Measurements from ENCODE around the gene RAE1. TPM values are rescaled to one million over a fixed set of nuclear protein-coding genes. Genes with fewer than 3 reads are reported as not detected.

RAE1 gene
- total RNA-seq, 1 experiment from 2014 or later = 53.1 TPM

GRCh38 chr20:57329608-57330221 is 21.3 kb upstream of the RAE1 start, which contains the start of gene SPO11:
Gene SPO11 (plus strand): TSS chr20:57329803. CDS start chr20:57329868, 65 bp downstream.
- no peak within 1 kb of the TSS for H3K27ac ChIP-seq (ENCODE audit: insufficient read length, low read depth, low read length)
- no peak within 1 kb of the TSS for H3K4me3 Mint-ChIP-seq
- peaks cover 22% of the 10 kb centered on the region for H3K27me3 Mint-ChIP-seq (ENCODE audit: low read depth)
- no peak within 1 kb of the TSS for H2BK20ac ChIP-seq (ENCODE audit: low read depth, low read length, poor library complexity, severe bottlenecking)
- H4K91ac ChIP-seq (ENCODE audit: insufficient read length, low read depth, low read length) = no peak within 1 kb of the TSS
- peaks cover 18 to 24% of the 10 kb centered on the region in 2 experiments for H3K4me1 Mint-ChIP-seq
- no peaks in the 10 kb centered on the region for H3K9me3 ChIP-seq (ENCODE audit: control insufficient read depth, low read depth, low read length)
- H3K23ac ChIP-seq (ENCODE audit: insufficient read length, low read depth, low read length) = no peak within 1 kb of the TSS
- H3K27ac Mint-ChIP-seq = no peak within 1 kb of the TSS
- H3K4me2 ChIP-seq (ENCODE audit: insufficient read depth, insufficient read length, low read length) = no peak within 1 kb of the TSS
- no peaks in the 10 kb centered on the region for H3K9me3 Mint-ChIP-seq
- H3K18ac ChIP-seq (ENCODE audit: insufficient read length, low read depth, low read length) = no peak within 1 kb of the TSS
- H3K4me1 ChIP-seq (ENCODE audit: insufficient read depth, low read length) = no peaks in the 10 kb centered on the region
- no peak within 1 kb of the TSS for H4K8ac ChIP-seq (replicated peaks; ENCODE audit: insufficient read length, low read depth, low read length)
- TF ChIP-seq CTCF (conservative IDR thresholded peaks at IDR 0.05) = peak; percentile 89
- no peak within 1 kb of the TSS for H2AK5ac ChIP-seq (ENCODE audit: insufficient read length, low read length)
- no peaks in the 10 kb centered on the region for H3K23me2 ChIP-seq (ENCODE audit: insufficient read length, low read depth, low read length, poor library complexity, severe bottlenecking)
- H4K5ac ChIP-seq (ENCODE audit: insufficient read length, low read depth, low read length) = no peak within 1 kb of the TSS
- no peak within 1 kb of the TSS for H3K9ac ChIP-seq (ENCODE audit: extremely low read depth, insufficient read length, low read length)
- no peaks in the 10 kb centered on the region for H3K36me3 Mint-ChIP-seq (ENCODE audit: insufficient read depth in 1 of 3, low read depth in 3 of 3)
- H2BK120ac ChIP-seq (ENCODE audit: low read depth, low read length, poor library complexity, severe bottlenecking) = no peak within 1 kb of the TSS
- H4K20me1 ChIP-seq (ENCODE audit: control insufficient read depth, insufficient read depth, insufficient read length) = no peaks in the 10 kb centered on the region
- no peak within 1 kb of the TSS for H2BK15ac ChIP-seq (ENCODE audit: low read depth, low read length)
- no peak within 1 kb of the TSS for H3K56ac ChIP-seq (ENCODE audit: insufficient read length, low read depth, low read length)
- no peaks in the 10 kb centered on the region for H3K27me3 ChIP-seq (ENCODE audit: insufficient read depth, low read length)
- no peak within 1 kb of the TSS for H2BK5ac ChIP-seq (ENCODE audit: insufficient read length, low read length)
- no peak within 1 kb of the TSS for H3K4ac ChIP-seq (ENCODE audit: low read depth, low read length)
- H2BK12ac ChIP-seq (ENCODE audit: insufficient read length, low read depth, low read length) = no peak within 1 kb of the TSS
- no peak within 1 kb of the TSS for H2AFZ ChIP-seq (ENCODE audit: low read length)
- H3K79me2 ChIP-seq (ENCODE audit: insufficient read depth, low read length) = no peaks in the 10 kb centered on the region
- no peak within 1 kb of the TSS for H3T11ph ChIP-seq (ENCODE audit: low read length)
- H3K14ac ChIP-seq (ENCODE audit: insufficient read depth, low read length) = no peak within 1 kb of the TSS; the same call in 1 of the 2 replicates
- WGBS (ENCODE audit: extremely low coverage, insufficient read length, low lambda C conversion rate) = no CpG with 5 or more reads among the region's 40 CpGs
- no peaks in the 10 kb centered on the region for H3K79me1 ChIP-seq (ENCODE audit: insufficient read depth, low read depth, low read length, poor library complexity, severe bottlenecking)
- DNase-seq = peak; percentile 75
